Forelimb muscle (tissue), 1 donor: ENCODE measurements around the gene TOMM7. TPM values are rescaled to one million over a fixed set of nuclear protein-coding genes. Genes with fewer than 3 reads are reported as not detected.
"Not testable (repeated sequence)": the region's sequence is repeated elsewhere in the genome, so short reads cannot be mapped to it uniquely, and the experiment has no call there.

Source experiments
- DNase-seq: peaks from one replicate; pipeline ENCODE4 v3.0.0-alpha.2; 2013; ENCODE audit warnings: low read depth
- polyA plus RNA-seq: library from polyadenylated mRNA; unstranded; fragments of 120-200 nt; gene quantifications from one replicate; pipeline ENCODE4 v1.2.1, GENCODE V29; 2013; ENCODE audit not compliant: insufficient read length

Gene TOMM7
- polyA plus RNA-seq, 1 donor: 807 TPM

GRCh38 chr7:22784346-22784745, 38.3 kb downstream of the TOMM7 start:
- no peak for DNase-seq

GRCh38 chr7:22783421-22783820, 39.2 kb downstream of the TOMM7 start:
- DNase-seq: no peak

- no peak for DNase-seq
These were observed 39.9 kb downstream of the TOMM7 start for GRCh38 chr7:22782616-22783232.

GRCh38 chr7:22781230-22781711, 41.4 kb downstream of the TOMM7 start:
- no peak for DNase-seq

- DNase-seq: not testable (repeated sequence)
These were observed 42.8 kb downstream of the TOMM7 start for GRCh38 chr7:22779730-22780323.

GRCh38 chr7:22776964-22777363, 45.7 kb downstream of the TOMM7 start:
- no peak for DNase-seq

GRCh38 chr7:22772885-22773284, 49.8 kb downstream of the TOMM7 start:
- DNase-seq: no peak

- DNase-seq: no peak
These were observed 50.8 kb downstream of the TOMM7 start for GRCh38 chr7:22771872-22772228.

- no peak for DNase-seq
These were observed 51.3 kb downstream of the TOMM7 start for GRCh38 chr7:22771194-22771871.

- DNase-seq: no peak
These were observed 57.0 kb downstream of the TOMM7 start for GRCh38 chr7:22765609-22766008.

Other genes with a start within 250 kb of the TOMM7 start
- gene IL6, start 95.6 kb downstream of the TOMM7 start, polyA plus RNA-seq: not detected
- gene HYCC1, start 191.3 kb upstream of the TOMM7 start, polyA plus RNA-seq: 20.7 TPM